HG02884 (cell line): Measurements from ENCODE around the gene FAM236C.
"Not testable (repeated sequence)": the region's sequence is repeated elsewhere in the genome, so short reads cannot be mapped to it uniquely, and the experiment has no call there.

ENCODE experiments used
- ATAC-seq: cut with Tn5 transposase; IDR thresholded peaks from one replicate; pipeline ENCODE4 v1.9.1; 2021; ENCODE audit warnings: mild to moderate bottlenecking, moderate library complexity; ENCODE audit not compliant: unreplicated experiment

FAM236C gene

DNA sequence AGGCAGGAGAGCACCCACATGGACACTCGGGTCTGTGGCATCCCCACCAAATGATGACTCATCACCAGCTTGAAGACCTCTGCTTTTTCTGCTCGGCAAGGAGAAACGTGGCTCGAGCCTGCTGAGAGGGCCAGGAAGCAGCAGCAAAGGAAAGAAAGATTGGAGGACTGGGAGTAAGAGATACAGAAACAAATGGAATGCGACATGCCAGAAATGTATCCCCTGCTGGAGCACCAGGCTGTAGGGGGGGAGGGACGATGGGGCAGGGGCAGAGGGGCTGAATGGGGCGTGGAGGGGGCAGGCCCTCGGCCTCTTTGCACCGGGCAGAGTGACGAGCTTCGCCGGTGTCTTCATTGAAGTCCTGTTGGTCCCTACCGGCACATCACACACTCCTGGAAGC lies at the start of gene FAM236C:
TSS of gene FAM236C (plus strand) at position 301 of the 400 bp plus-strand sequence. CDS start 100 bp downstream, outside the sequence.
- not testable (repeated sequence) for ATAC-seq

DNA sequence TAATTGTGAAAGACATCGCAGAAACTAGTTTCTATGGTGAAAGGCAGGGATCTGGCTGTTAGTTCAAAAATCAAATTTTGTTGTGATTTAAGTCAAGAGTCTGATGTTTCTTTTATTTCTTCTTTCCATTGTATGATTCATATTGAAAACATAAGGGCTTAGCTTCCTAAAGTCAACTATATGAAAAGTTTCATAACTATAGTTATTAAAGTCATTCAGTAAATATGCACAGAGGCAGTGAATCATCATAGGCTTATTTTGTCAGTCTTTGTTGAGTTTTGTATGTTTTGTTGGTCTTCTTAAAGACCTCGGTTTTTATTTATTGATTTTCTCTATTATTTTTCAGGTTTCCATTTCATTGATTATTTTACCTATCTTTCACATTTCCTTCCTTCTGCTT lies 29.5 kb upstream of the FAM236C start:
- ATAC-seq = not testable (repeated sequence)

DNA sequence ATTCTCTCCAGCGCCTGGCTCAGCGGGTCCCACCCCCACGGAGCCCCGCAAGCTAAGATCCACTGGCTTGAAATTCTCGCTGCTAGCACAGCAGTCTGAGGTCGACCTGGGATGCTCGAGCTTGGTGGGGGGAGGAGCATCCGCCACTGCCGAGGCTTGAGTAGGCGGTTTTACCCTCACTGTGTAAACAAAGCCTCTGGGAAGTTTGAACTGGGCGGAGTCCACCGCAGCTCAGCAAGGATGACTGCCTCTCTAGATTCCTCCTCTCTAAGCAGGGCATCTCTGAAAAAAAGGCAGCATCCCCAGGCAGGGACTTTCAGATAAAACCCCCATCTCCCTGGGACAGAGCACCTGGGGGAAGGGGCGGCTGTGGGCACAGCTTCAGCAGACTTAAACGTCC lies 22.7 kb upstream of the FAM236C start:
- ATAC-seq = not testable (repeated sequence)

DNA sequence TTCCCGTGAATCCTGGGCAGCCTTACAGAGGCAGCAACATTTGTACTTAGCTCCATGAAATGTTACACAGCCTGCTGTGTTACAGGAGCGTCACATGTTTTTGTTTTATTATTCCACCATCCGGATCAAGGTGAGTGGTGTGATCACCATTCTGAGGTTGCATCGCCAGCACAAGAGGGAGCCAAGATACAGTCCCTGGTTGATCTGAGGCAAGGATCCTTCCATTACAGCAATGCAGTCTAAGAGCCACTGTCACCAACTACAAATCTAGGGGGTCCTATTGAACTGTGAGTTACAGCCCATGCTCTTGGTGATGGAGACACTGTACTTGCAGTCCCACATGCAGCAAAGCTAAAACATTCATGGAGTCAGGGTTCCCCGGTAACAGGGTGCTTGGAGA lies 3.7 kb downstream of the FAM236C start:
- ATAC-seq = not testable (repeated sequence)

DNA sequence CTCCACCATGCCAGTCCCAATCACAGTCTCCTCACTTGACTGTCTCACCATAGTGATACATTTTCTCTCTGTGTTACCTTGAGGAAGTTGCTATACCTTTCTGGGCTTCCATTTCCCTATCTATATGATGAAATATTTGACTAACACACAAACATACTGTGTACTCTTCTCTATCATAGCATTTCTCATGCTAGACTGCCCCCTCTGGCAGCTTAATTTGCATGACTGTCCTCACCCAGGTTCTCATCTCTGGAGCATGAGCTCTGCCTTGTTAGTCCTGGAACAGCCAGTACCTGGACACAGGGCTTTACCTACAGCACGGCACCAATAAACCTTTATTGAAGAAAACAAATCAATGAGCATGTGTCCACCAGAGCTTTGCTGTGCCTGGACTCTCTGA lies 19.9 kb downstream of the FAM236C start:
- ATAC-seq = not testable (repeated sequence)

DNA sequence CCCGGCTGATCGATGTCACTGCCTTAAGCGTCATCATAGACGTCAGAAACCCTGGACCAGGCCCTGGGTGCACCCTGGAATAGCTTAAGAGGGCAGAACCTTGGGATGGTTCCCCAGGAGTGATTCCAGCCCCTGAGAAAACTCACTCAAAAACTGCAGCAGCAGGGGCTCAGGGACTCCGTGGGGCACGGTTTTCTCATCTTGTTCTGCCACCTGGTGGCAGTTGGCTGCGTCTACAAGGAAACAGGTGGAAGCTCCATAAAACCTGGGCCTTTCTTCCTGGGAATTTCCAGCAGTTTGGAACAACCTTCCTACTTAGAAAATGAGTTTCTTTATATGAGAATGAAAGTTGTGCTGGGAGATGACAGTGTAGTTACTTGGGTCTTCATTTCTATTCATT lies 24.0 kb downstream of the FAM236C start:
- ATAC-seq = not testable (repeated sequence)

DNA sequence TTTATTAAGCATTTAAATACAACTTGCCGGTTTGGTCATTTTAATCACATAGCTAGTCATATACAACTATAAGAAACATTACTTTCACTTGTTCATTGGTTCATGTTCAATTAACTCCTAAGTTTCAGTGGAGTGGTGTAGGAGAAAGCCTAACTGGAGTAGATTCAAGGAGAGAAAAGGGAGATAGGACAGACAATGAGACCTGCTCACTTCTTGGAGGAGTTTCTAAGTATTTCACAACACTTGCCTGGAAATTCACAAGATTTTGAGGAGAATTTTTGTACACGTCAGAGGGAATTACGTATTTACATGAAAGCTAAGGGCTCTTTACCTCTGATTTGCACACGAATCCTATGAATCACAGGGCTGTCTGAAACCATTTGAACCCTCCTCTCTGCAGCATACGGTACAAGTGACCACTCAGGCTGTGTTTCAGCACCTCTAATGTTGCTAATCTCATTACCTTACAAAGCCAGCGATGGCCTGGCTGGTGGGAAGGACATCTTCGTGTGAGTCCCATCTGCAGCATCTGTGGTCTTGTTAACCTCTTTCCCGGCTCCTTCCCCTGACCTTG lies 24.6 kb downstream of the FAM236C start:
- ATAC-seq = not testable (repeated sequence)

- ATAC-seq = not testable (repeated sequence)
These were observed 25.5 kb downstream of the FAM236C start, which contains the start of gene FAM236A for GRCh38 chrX:72937906-72938305. Gene FAM236A (plus strand): TSS chrX:72938206. CDS start chrX:72938263, 57 bp downstream.

GRCh38 chrX:72942272-72942671 lies 29.9 kb downstream of the FAM236C start:
- ATAC-seq = not testable (repeated sequence)

DNA sequence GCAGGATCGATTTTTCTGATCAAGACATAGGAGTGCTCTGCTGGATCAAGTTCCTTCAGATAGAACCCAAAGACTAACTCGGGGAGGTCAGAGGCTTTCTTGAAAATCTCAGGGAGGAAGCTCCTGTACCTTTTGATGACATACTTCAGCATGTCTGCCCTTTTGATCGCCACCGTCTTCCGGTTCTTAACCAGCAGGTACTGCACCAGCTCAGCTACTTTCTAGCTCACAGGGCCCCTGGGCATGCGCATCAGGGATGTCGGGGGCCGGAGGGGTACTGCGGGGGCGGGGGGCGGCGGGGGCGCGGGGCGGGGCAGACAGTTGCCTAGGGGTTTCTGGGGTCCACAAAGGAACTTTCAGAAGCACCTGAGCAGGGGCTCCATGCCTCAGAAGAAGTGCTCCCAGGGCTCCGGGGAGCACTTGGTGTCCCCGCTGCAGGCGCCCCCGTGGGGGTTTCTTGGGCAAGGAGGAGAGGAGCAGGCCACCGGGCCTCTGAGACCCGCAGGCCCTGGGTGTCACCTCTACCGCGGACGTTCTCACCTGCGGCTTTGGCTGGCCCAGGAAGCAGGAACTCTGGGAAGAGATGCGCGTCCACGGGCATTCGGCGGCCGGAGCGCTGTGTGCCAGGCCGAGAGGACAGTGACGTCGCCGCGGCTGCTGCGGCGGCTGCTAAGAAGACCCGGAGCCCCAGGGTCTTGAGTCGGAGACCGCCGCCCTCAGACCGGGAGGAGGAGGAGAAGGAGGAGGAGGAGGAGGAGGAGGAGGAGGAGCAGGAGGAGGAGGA lies 30.8 kb downstream of the FAM236C start:
- ATAC-seq = peak; percentile 75

DNA sequence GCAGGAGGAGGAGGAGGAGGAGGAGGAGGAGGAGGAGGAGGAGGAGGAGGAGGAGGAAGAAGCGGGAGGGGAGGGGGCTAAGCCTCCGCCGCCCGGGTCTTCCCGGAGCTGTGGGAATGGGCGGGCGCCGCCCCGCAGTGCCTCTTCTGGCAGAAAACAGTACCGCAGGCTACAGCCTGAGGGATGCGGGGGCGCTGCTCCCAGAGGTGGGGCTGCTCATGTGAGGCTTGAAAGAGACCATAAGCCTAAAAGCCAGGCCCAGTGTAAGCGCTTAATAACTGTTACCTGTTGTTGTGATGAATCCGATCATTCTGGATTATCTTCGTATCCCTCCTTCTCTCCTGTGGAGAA lies 31.4 kb downstream of the FAM236C start, which contains the start of gene DMRTC1:
TSS of gene DMRTC1 (minus strand) at position 19 of the 351 bp plus-strand sequence. CDS start 68,143 bp downstream, outside the sequence.
- ATAC-seq = peak; percentile 77

- ATAC-seq = not testable (repeated sequence)
These were observed 47.6 kb downstream of the FAM236C start for GRCh38 chrX:72959971-72960370.
